Mucosa of descending colon (tissue), 3 donors: Measurements from ENCODE around the gene NUDCD2. TPM values are rescaled to one million over a fixed set of nuclear protein-coding genes. Genes with fewer than 3 reads are reported as not detected.

Experiments
- ATAC-seq: fragments of 200-7000 bp; cut with Tn5 transposase; one replicate; pipeline ENCODE4 v1.9.1; 2020; ENCODE audit warnings: mild to moderate bottlenecking, moderate library complexity
- DNase-seq, 3 donors: peaks; one replicate each; pipeline ENCODE4 v3.0.0-alpha.2; 2020
- H3K36me3 ChIP-seq: fragments of 200-600 bp; one replicate; pipeline ENCODE4 v1.8.0; 2021; ENCODE audit warnings: low read depth, mild to moderate bottlenecking
- H3K4me1 ChIP-seq: fragments of 200-600 bp; one replicate; pipeline ENCODE4 v1.8.0; 2021; ENCODE audit warnings: low read depth, mild to moderate bottlenecking
- H3K4me3 ChIP-seq: fragments of 200-600 bp; one replicate; pipeline ENCODE4 v1.8.0; 2021; ENCODE audit warnings: mild to moderate bottlenecking
- H3K9me3 ChIP-seq: fragments of 200-600 bp; one replicate; pipeline ENCODE4 v1.8.0; 2021; ENCODE audit warnings: mild to moderate bottlenecking
- CTCF ChIP-seq: fragments of 200-600 bp; IDR thresholded peaks from one replicate; pipeline ENCODE4 v1.8.0; 2022; ENCODE audit warnings: antibody characterized with exemption, mild to moderate bottlenecking
- intact Hi-C, 2 donors: fragments of 100-400 bp; cut with DNase I in 1 of 2; cut with micrococcal nuclease in 1 of 2; formaldehyde crosslinking; loops; one replicate each; pipeline versions ENCODE4 v1.11.0 to v1.11.1; 2022; cut with DNase I, micrococcal nuclease
- total RNA-seq, 3 donors: library from RNA; stranded (reverse); fragmentation: NEBNext Ultra II Directional in 2 of 3; extraction: Animal tissue kit (Norgen Biotek cat#: 25700) in 2 of 3; gene quantifications; one replicate each; pipeline versions ENCODE4 v1.2.1 to v1.2.4, GENCODE V29; 2021 to 2023
- donor health status: DM: no; HTN: no; CAD: no; lungs with moderate emphysema.
- donor health status: DM: no; HTN: no; CAD: no.
- donor health status: DM: no; HTN: yes; CAD: no.

Gene NUDCD2
- total RNA-seq, 3 donors from 2014 or later, result 17.5 to 24.1 (median 21.7) TPM

GRCh38 chr5:163444526-163444925 lies 15.4 kb downstream of the NUDCD2 start:
- H3K9me3 ChIP-seq, result no peaks in the 10 kb centered on the region
- TF ChIP-seq CTCF, result no peak
- no peak overlapping the region for H3K4me3 ChIP-seq
- intact Hi-C loops, result no loop called here
- H3K36me3 ChIP-seq, result no peaks in the 10 kb centered on the region
- no peak for ATAC-seq
- H3K4me1 ChIP-seq, result peaks cover 17% of the 10 kb centered on the region
- no peak for DNase-seq

GRCh38 chr5:163440954-163441353 lies 18.9 kb downstream of the NUDCD2 start:
- H3K4me3 ChIP-seq, result no peak overlapping the region
- H3K9me3 ChIP-seq, result no peaks in the 10 kb centered on the region
- H3K4me1 ChIP-seq, result peaks cover 35% of the 10 kb centered on the region
- no peak for TF ChIP-seq CTCF
- DNase-seq (no peak), ATAC-seq (no peak)
- H3K36me3 ChIP-seq, result no peaks in the 10 kb centered on the region
- intact Hi-C loops, result no loop called here

- DNase-seq (peak in 1 of 3 donors; percentile 47), ATAC-seq (no peak)
- intact Hi-C loops, result no loop called here
- Histone ChIP-seq H3K36me3 (no peaks in the 10 kb centered on the region), H3K4me3 (no peak overlapping the region), H3K4me1 (peaks cover 35% of the 10 kb centered on the region), H3K9me3 (no peaks in the 10 kb centered on the region)
- no peak for TF ChIP-seq CTCF
Observed at GRCh38 chr5:163439092-163439425, 20.8 kb downstream of the NUDCD2 start.

- H3K9me3 ChIP-seq, result no peaks in the 10 kb centered on the region
- intact Hi-C loops, result no loop called here
- ATAC-seq, result peak; percentile 90
- no peak for TF ChIP-seq CTCF
- peaks cover 42% of the 10 kb centered on the region for H3K4me1 ChIP-seq
- peak; percentile 95 to 97 (median 96) for DNase-seq
- H3K4me3 ChIP-seq, result peak within 1 kb of the TSS; percentile 83
- no peaks in the 10 kb centered on the region for H3K36me3 ChIP-seq
Observed at GRCh38 chr5:163437309-163438182, 22.4 kb downstream of the NUDCD2 start, which contains the start of gene CCNG1. Gene CCNG1, plus strand, starts transcription at chr5:163437595. Its CDS starts 1,662 bp downstream, at chr5:163439257.

- Histone ChIP-seq H3K4me3 (no peak overlapping the region), H3K4me1 (peaks cover 46% of the 10 kb centered on the region), H3K36me3 (no peaks in the 10 kb centered on the region), H3K9me3 (no peaks in the 10 kb centered on the region)
- DNase-seq, result no peak
- intact Hi-C loops, result no loop called here
- no peak for ATAC-seq
- no peak for TF ChIP-seq CTCF
Observed at GRCh38 chr5:163437011-163437308, 22.9 kb downstream of the NUDCD2 start.
